IPS DF 4.7 (cell line): Measurements from ENCODE around the gene PLA2G4D.

Source experiments
- DNase-seq: peaks from one replicate; pipeline ENCODE4 v3.0.0-alpha.2; 2013; ENCODE audit warnings: low spot score; ENCODE audit errors: extremely low read depth

PLA2G4D gene

GRCh38 chr15:42073418-42073817 lies 20.9 kb downstream of the PLA2G4D start:
- no peak for DNase-seq

- DNase-seq, result no peak
Observed at GRCh38 chr15:42072141-42072685, 22.1 kb downstream of the PLA2G4D start.

GRCh38 chr15:42071717-42072116 lies 22.6 kb downstream of the PLA2G4D start:
- no peak for DNase-seq

- DNase-seq, result no peak
Observed at GRCh38 chr15:42070976-42071350, 23.4 kb downstream of the PLA2G4D start.

GRCh38 chr15:42070279-42070975 lies 23.9 kb downstream of the PLA2G4D start:
- no peak for DNase-seq

DNA sequence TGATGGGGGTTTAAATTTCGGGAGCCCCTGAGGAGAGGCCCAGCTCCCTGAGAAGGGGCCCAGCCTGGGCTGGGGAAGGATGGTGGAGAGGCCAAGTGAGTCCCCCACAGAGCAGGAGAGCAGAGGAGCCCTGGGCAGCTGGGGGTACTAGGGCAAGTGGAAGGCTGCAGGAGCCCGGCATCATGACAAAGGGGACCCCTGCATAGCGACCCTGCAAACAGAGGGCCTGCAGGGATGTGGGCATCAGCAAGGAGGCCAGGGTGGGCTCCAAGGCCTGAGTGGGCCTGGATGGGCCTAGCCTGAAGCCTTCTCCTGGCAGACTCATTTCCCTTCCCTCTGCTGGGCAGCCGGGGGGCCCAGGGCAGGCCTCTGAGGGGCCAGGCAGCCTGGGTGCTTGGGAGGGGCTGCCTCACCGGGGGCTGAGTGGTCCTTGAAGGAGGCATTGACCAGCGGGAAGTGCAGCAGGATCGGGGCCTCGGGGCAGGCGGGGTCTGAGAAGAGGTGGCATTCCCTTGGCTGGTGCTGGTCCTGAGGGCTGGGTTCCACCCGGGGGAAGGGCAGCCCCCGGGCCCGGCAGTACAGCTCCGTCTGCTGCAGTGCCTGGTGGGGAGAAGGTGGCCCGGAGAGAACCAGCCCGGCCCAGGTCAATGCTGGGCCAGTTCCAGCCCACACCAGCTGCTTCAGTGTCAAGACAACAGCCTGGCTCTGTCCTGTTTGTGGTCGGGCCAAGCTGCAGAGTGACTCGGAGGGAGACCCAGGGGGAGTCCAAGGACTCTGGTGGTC lies 24.7 kb downstream of the PLA2G4D start:
- no peak for DNase-seq

DNA sequence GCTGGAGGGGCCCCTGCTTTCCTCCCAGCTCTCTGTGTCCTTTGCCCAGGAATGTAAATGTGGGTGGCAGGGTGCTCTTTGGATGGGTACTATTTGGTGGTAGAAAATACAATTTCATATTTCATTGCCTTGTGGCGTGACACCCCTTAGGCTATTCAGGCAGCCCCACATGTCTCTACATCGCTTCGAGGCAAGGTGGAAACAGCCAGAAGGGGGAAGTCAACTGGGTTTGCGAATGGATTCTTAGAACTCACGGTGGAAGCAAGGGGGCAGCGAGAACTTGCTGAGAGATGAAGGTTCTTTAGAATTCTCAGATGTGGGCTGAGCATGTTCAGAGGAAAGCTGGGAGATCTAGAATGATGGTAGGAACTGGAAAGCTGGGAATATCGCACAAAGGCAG lies 25.3 kb downstream of the PLA2G4D start:
- no peak for DNase-seq

DNA sequence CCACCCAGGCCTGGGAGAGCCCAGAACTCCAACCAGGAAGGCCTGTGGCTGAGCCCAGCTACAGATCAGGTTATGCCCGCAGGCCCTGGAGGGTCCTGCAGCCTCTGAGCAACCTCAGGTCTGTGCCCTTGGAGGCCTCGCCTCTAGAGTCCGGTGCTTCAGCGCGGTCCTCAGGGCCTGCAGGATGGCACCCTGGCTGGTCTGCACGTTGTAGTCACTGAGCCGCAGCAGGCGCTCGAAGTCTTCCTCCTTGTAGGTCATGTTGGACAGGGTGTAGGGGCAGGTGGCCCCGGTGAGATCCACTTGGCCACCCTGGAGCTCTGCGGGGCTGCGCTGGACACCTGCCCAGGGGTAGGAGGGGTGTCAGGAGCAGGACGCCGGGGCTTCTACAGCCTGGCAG lies 25.8 kb downstream of the PLA2G4D start:
- no peak for DNase-seq

DNA sequence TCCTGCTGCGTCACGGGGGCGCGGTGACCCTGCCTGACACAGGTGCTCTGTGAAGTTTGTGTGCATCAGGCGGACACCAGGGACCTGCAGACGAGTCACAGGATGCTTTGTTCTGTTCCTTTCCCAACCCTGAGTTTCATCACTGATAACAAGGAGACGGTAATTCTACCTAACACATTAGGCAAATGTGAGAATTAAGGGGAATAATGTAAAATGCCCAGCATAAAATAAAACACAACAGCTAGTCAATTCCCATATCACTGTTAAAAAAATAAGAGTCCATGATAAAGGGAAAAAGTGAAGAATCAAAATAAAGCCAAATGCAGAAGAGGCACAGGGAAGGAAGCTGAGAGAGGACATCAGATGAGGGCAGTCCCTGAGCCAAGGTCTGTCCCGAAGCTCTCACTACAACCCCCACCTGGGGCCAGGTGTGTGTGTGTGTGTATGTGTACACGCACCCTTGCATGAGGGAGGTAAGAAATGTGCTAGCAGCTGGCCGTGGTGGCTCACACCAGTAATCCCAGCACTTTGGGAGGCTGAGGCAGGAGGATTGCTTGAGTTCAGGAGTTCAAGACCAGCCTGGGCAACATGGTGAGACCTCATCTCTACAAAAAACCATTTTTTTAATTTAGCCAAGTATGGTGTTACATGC lies 27.5 kb downstream of the PLA2G4D start:
- DNase-seq, result no peak

- no peak for DNase-seq
Observed at GRCh38 chr15:42065468-42065867, 28.9 kb downstream of the PLA2G4D start.

DNA sequence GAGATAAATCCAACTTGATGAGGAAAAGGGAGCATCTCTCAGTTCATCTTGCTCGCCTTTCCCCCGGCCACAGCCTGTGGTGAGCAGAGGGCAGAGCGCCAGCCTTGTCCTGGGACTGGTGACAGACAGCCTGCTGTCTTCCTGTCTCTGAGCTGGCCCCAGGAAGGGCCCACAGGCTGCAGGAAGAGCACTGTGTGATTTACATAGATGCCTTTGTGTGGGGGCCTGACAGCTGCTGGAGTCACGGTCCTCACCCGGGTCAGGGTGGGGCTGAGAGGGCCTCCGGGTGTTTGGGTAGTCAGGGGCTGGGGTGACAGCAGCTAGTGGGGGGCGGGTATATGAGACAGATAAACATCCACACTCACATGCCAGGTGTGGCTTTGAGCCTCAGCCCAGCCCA lies 29.3 kb downstream of the PLA2G4D start:
- no peak for DNase-seq

- no peak for DNase-seq
Observed at GRCh38 chr15:42064271-42064670, 30.1 kb downstream of the PLA2G4D start.

- no peak for DNase-seq
Observed at GRCh38 chr15:42063122-42063848, 31.1 kb downstream of the PLA2G4D start.

DNA sequence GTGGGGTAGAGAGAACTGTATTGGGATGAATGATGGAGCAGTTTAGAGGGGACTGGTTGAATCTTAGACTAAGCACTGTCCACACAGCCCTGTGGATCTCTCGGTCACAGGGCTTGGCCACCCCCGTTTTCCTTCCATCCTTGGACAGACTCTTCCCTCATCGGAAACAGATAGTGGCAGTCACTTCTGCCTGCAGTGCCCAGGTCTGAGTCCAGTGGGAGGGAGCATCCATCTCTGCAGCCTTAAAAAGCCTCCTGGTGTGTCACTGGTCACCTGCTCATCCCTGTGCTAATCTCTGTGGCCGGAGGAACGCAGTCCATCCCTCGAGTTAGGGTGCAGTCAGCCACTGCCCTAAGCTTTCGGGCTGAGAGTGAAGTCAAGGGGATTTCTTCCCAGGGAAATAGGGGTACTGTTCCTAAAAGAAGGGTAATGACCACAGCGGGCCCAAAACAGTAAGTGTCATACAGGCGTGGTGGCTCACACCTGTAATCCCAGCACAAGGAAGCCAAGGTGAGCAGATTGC lies 32.0 kb downstream of the PLA2G4D start:
- DNase-seq, result no peak

GRCh38 chr15:42060797-42061196 lies 33.6 kb downstream of the PLA2G4D start:
- no peak for DNase-seq

GRCh38 chr15:42060477-42060763 lies 33.9 kb downstream of the PLA2G4D start:
- DNase-seq, result no peak

DNA sequence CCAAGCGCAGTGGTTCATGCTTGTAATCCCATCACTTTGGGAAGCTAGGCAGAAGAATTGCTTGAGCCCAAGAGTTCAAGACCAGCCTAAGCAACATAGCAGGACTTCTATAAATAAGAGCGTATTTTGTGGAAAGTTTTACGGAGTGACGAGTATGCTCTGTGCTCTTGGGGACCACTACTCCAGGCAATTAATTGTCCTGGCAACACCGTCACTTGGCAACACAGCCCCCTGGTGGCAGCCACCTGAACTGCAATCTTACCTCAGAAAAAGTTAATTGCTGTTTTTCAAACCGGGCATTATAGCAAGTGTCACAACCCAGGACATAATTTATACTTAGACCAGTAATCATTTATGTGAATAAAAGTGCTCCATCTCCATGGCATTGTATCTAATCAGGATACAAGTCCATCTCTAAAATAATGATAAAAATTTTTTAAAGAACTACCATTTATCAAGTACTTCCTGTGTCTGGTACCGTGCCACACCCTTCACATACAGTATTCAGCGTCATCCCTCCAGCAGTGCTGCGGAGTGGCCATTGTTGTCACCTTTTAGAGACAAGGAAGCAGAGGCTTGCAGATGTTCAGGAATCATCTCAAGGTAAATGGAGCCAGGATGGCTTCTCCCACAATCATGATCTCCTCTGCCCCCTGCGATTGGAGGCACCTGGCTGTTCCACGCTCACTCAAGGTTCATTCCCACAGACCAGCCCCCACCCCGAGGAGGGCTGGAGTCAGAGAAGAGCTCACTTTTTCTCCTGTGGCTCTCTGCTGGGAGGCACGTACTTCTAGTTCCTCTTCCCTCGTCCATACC lies 34.5 kb downstream of the PLA2G4D start:
- DNase-seq, result no peak

DNA sequence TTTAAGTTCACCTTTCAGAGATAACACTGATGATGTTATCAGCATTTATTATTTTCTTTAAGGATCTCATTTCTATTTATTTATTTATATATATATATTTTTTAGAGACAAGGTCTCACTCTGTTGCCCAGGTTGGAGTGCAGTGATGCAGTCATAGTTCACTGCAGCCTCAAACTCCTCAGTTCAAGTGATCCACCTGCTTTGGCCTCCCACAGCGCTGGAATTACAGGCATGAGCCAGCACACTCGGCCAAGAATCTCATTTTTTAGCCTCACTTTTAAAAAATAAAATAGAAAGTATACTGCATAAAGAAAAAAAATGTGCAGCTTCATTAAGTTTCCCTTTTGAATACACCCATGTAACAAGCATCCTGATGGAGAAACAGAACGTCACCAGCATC lies 35.6 kb downstream of the PLA2G4D start:
- DNase-seq, result no peak

DNA sequence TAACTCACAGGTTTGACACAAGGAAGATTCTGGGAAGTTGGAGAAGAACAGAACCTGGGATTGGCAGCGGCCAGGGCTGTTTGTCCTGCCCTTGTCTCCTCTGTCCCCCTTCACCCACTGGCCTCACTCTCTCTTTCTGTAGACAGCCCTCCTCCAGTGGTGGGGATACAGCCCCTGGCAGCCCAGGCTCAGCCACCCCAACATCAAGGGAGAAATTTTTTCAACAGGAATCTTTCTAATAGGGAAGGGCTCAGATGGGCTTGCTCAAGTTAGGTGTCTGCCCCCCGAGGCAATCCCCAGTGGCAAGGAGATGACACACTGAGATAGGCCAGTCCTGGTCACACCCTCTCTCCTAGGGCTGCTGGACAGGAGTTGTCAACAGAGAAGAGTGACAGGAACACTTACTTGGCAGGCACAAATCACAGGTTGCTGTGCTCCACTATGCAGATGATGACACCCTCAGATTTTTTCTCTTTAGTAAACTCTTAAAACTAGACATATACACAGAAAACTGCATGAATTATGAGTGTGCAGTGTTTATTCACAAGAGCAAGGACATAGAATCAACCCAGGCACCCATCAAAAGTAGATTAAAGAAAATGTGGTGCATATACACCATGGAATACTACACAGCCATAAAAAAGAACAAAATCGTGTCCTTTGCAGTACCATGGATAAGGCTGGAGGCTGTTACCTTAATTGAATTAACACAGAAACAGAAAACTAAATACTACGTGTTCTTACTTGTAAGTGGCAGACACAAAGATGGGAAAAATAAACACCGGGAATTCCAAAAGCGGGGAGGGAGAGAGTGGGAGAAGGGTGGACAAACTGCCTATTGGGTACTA lies 36.3 kb downstream of the PLA2G4D start:
- DNase-seq, result no peak
